HepG2 (cell line): ENCODE measurements around the gene UBAP1L. TPM values are rescaled to one million over a fixed set of nuclear protein-coding genes. Genes with fewer than 3 reads are reported as not detected.

Experiments used
- ARID3A ChIP-seq: IDR thresholded peaks from 2 replicates; pipeline ENCODE4 v1.6.1; 2012; ENCODE audit warnings: low read depth, low read length, improper control_type of control experiment
- ATF3 ChIP-seq: sonication (generic); formaldehyde crosslinking; IDR thresholded peaks from 2 replicates; pipeline ENCODE4 v1.4.0; 2020; ENCODE audit warnings: missing genetic modification reagents
- BCL3 ChIP-seq: sonication (generic); formaldehyde crosslinking; IDR thresholded peaks from 2 replicates; pipeline ENCODE4 v1.5.1; 2020; ENCODE audit warnings: mild to moderate bottlenecking, missing genetic modification reagents, moderate library complexity
- FOSL2 ChIP-seq: sonication (generic); formaldehyde crosslinking; IDR thresholded peaks from 2 replicates; pipeline ENCODE4 v1.4.0; 2020; ENCODE audit warnings: missing genetic modification reagents
- HOXA9 ChIP-seq: sonication (generic); formaldehyde crosslinking; IDR thresholded peaks from 2 replicates; pipeline ENCODE4 v1.8.1; 2022; ENCODE audit warnings: missing genetic modification reagents, mild to moderate bottlenecking, moderate library complexity, borderline replicate concordance
- MAF1 ChIP-seq: sonication (generic); formaldehyde crosslinking; IDR thresholded peaks from 2 replicates; pipeline ENCODE4 v1.5.0; 2020; ENCODE audit warnings: missing genetic modification reagents, borderline replicate concordance
- MED1 ChIP-seq: sonication (generic); formaldehyde crosslinking; IDR thresholded peaks from 2 replicates; pipeline ENCODE4 v1.4.0; 2020; ENCODE audit warnings: missing genetic modification reagents
- MIER2 ChIP-seq: IDR thresholded peaks from 2 replicates; pipeline ENCODE4 v1.6.1; 2016; ENCODE audit warnings: missing biosample characterization, missing genetic modification reagents
- NCOA5 ChIP-seq: sonication (generic); formaldehyde crosslinking; IDR thresholded peaks from 2 replicates; pipeline ENCODE4 v1.4.0; 2020; ENCODE audit warnings: missing genetic modification reagents
- NR2F1 ChIP-seq, 2 experiments: fragments of 450-650 bp in 1 of 2; formaldehyde crosslinking in 1 of 2; IDR thresholded peaks; 2 replicates each; pipeline versions ENCODE4 v1.5.0 to v1.6.1; 2016 to 2020; ENCODE audit warnings: mild to moderate bottlenecking in 1 of 2, missing compliant biosample characterization in 1 of 2, missing genetic modification reagents in 1 of 2, moderate library complexity in 1 of 2
- RFX5 ChIP-seq: IDR thresholded peaks from 2 replicates; pipeline ENCODE4 v1.6.1; 2011; ENCODE audit warnings: low read depth, low read length, improper control_type of control experiment
- SATB2 ChIP-seq: sonication (generic); formaldehyde crosslinking; IDR thresholded peaks from 2 replicates; pipeline ENCODE4 v1.5.0; 2020; ENCODE audit warnings: missing genetic modification reagents
- TFAP4 ChIP-seq: sonication (generic); IDR thresholded peaks from 2 replicates; pipeline ENCODE4 v1.6.1; 2016; ENCODE audit warnings: low read depth, borderline replicate concordance
- TFE3 ChIP-seq: IDR thresholded peaks from 2 replicates; pipeline ENCODE4 v1.6.1; 2016
- THAP8 ChIP-seq: sonication (generic); formaldehyde crosslinking; IDR thresholded peaks from 2 replicates; pipeline ENCODE4 v1.5.1; 2020; ENCODE audit warnings: missing genetic modification reagents, mild to moderate bottlenecking, borderline replicate concordance
- ZNF230 ChIP-seq: sonication (generic); formaldehyde crosslinking; IDR thresholded peaks from 2 replicates; pipeline ENCODE4 v1.4.0; 2020; ENCODE audit warnings: mild to moderate bottlenecking, missing genetic modification reagents
- ZNF296 ChIP-seq: sonication (generic); formaldehyde crosslinking; conservative IDR thresholded peaks from 2 replicates; pipeline ENCODE4 v1.5.0; 2020; ENCODE audit warnings: mild to moderate bottlenecking, missing genetic modification reagents
- ZNF337 ChIP-seq: sonication (generic); formaldehyde crosslinking; IDR thresholded peaks from 2 replicates; pipeline ENCODE4 v1.5.1; 2020; ENCODE audit warnings: missing genetic modification reagents, low read depth, mild to moderate bottlenecking, borderline replicate concordance
- ZNF552 ChIP-seq: sonication (generic); formaldehyde crosslinking; IDR thresholded peaks from 2 replicates; pipeline ENCODE4 v1.9.0; 2022; ENCODE audit warnings: missing genetic modification reagents, mild to moderate bottlenecking, borderline replicate concordance
- ZNF557 ChIP-seq: sonication (generic); formaldehyde crosslinking; IDR thresholded peaks from 2 replicates; pipeline ENCODE4 v1.4.0; 2020; ENCODE audit warnings: missing genetic modification reagents
- ZNF558 ChIP-seq: sonication (generic); formaldehyde crosslinking; IDR thresholded peaks from 2 replicates; pipeline ENCODE4 v1.9.0; 2022; ENCODE audit warnings: mild to moderate bottlenecking, missing genetic modification reagents, borderline replicate concordance
- ZNF7 ChIP-seq: IDR thresholded peaks from 2 replicates; pipeline ENCODE4 v1.6.1; 2016; ENCODE audit warnings: missing biosample characterization, missing genetic modification reagents
- ZNF720 ChIP-seq: sonication (generic); formaldehyde crosslinking; IDR thresholded peaks from 2 replicates; pipeline ENCODE4 v1.4.0; 2020; ENCODE audit warnings: missing genetic modification reagents
- ZSCAN12 ChIP-seq: sonication (generic); formaldehyde crosslinking; IDR thresholded peaks from 2 replicates; pipeline ENCODE4 v1.9.0; 2021; ENCODE audit warnings: mild to moderate bottlenecking, missing genetic modification reagents
- polyA plus RNA-seq, 8 experiments: library from polyadenylated mRNA; depleted of rRNA in 3 of 8; stranded (reverse) in 7 of 8; unstranded in 1 of 8; fragments of >200 nt; fragmentation: Illumina TruSeq in 4 of 8; extraction: Trizol in 4 of 8; gene quantifications; 2 replicates each; pipeline versions ENCODE4 v1.2.1 to v1.2.3, GENCODE V29; 2011 to 2016; ENCODE audit warnings: low read depth in 4 of 8, missing spikeins in 1 of 8, mixed read lengths in 1 of 8; ENCODE audit not compliant: insufficient read depth in 1 of 8
- total RNA-seq, 5 experiments: library from RNA; depleted of rRNA; stranded (reverse); fragments of >200 nt; fragmentation: Illumina TruSeq; extraction: Trizol; gene quantifications; 2 replicates each; pipeline ENCODE4 v1.2.3, GENCODE V29; 2016; ENCODE audit warnings: low read depth in 1 of 5

UBAP1L gene
- total and polyA plus RNA-seq, 2 of the 13 experiments (the other 11 are each of a cell fraction or from before 2014, with no cell fraction given): 0.86 to 1.4 TPM

- no peak for TF ChIP-seq ZNF552 (CRISPR knock-in tag)
- TF ChIP-seq MAF1 (CRISPR knock-in tag): no peak
- TF ChIP-seq MED1 (CRISPR knock-in tag): peak; percentile 93
- TF ChIP-seq BCL3 (CRISPR knock-in tag): peak; percentile 78
- no peak for TF ChIP-seq ZSCAN12 (CRISPR knock-in tag)
- TF ChIP-seq ATF3 (CRISPR knock-in tag): no peak
- TF ChIP-seq MIER2: peak; percentile 75
- TF ChIP-seq ARID3A: no peak; the same call in 1 of the 2 replicates
- TF ChIP-seq FOSL2: peak; percentile 83
- no peak for TF ChIP-seq NCOA5 (CRISPR knock-in tag)
- TF ChIP-seq ZNF7 (CRISPR knock-in tag): peak; percentile 15; the same call in 1 of the 2 replicates
- TF ChIP-seq ZNF558 (CRISPR knock-in tag): no peak
- peak; percentile 82 to 91; a peak in 3 of 4 replicates for TF ChIP-seq NR2F1 (CRISPR knock-in tag; IDR thresholded peaks at IDR 0.05)
- no peak for TF ChIP-seq RFX5
- no peak for TF ChIP-seq HOXA9 (CRISPR knock-in tag)
- no peak for TF ChIP-seq THAP8
- TF ChIP-seq ZNF720 (CRISPR knock-in tag): no peak
- TF ChIP-seq ZNF230 (CRISPR knock-in tag): no peak
- TF ChIP-seq TFE3 (CRISPR knock-in tag): peak; percentile 87
- peak; percentile 75; the same call in 1 of the 2 replicates for TF ChIP-seq ZNF337
- TF ChIP-seq SATB2 (CRISPR knock-in tag): 0 out of 2 replicates have a peak, but pooled peaks have one; percentile 76
- peak; percentile 59; the same call in 1 of the 2 replicates for TF ChIP-seq ZNF296
- peak; percentile 95 for TF ChIP-seq TFAP4
- TF ChIP-seq ZNF557 (CRISPR knock-in tag): no peak
Measured at GRCh38 chr15:65044724-65045481, 70.1 kb downstream of the UBAP1L start, which contains the start of gene SLC51B (continued).
